GM12878 (cell line): ENCODE measurements around the gene NT5DC3. TPM values are rescaled to one million over a fixed set of nuclear protein-coding genes. Genes with fewer than 3 reads are reported as not detected.

Source experiments
- ATAC-seq: fragments of 200-7000 bp; cut with Tn5 transposase; 3 replicates; pipeline ENCODE4 v1.9.1; 2020; ENCODE audit warnings: mild to moderate bottlenecking, moderate library complexity
- BruUV-seq: library from RNA; stranded (reverse); fragments of 400-500 nt; replicated peaks from 2 replicates; lab custom pipeline; 2021; lab: Mats Ljungman, UMichigan
- CTCF ChIA-PET: fragments of 300-600 bp; sonication (Branson Sonifier 250); formaldehyde crosslinking; extraction: SDS; loops from one replicate; lab custom pipeline; 2021; ENCODE audit warnings: inconsistent platforms; lab: Yijun Ruan, JAX
- POLR2A ChIA-PET: fragments of 350-600 bp; formaldehyde crosslinking; extraction: SDS; loops from one replicate; lab custom pipeline; 2021; ENCODE audit warnings: inconsistent platforms; lab: Charles Lee
- RAD21 ChIA-PET: fragments of 300-600 bp; sonication (Branson Sonifier 250); formaldehyde crosslinking; loops from one replicate; lab custom pipeline; 2023; ENCODE audit warnings: antibody characterized with exemption; ENCODE audit not compliant: unreplicated experiment; lab: Charles Lee
- SMC1A ChIA-PET: fragments of 300-600 bp; sonication (Branson Sonifier 250); formaldehyde crosslinking; loops from one replicate; lab custom pipeline; 2023; ENCODE audit not compliant: unreplicated experiment, uncharacterized antibody; lab: Charles Lee
- DNase-seq: peaks from one replicate; pipeline ENCODE4 v3.0.0-alpha.2; 2011; ENCODE audit warnings: low read depth, low spot score
- FAIRE-seq: peaks from 3 replicates; lab custom pipeline; 2011; peaks lifted over from hg19 to GRCh38; lab: Jason Lieb, UNC
- H2AFZ ChIP-seq: 2 replicates; pipeline ENCODE4 v1.6.0; 2011; ENCODE audit warnings: low read depth, low read length, control low read depth; ENCODE audit not compliant: control insufficient read depth
- H3K27ac ChIP-seq: 2 replicates; pipeline ENCODE4 v1.5.1; 2011; ENCODE audit warnings: control low read depth; ENCODE audit not compliant: control insufficient read depth, insufficient read depth
- H3K27me3 ChIP-seq, 2 experiments: replicated peaks in 1 of 2; 2 replicates each; pipeline versions ENCODE4 v1.6.0 to v1.6.1; 2011; ENCODE audit warnings: low read length in 1 of 2; ENCODE audit not compliant: control insufficient read depth in 2 of 2, insufficient read depth in 2 of 2
- H3K36me3 ChIP-seq, 2 experiments: 2 replicates each; pipeline ENCODE4 v1.5.1; 2011; ENCODE audit warnings: low read length in 1 of 2; ENCODE audit not compliant: control insufficient read depth in 2 of 2, insufficient read depth in 2 of 2
- H3K4me1 ChIP-seq: 2 replicates; pipeline ENCODE4 v1.6.1; 2011; ENCODE audit warnings: mild to moderate bottlenecking, low read length, moderate library complexity, mixed read lengths; ENCODE audit not compliant: control insufficient read depth, insufficient read depth
- H3K4me2 ChIP-seq: 2 replicates; pipeline ENCODE4 v1.6.0; 2011; ENCODE audit warnings: control low read depth; ENCODE audit not compliant: control insufficient read depth, insufficient read depth
- H3K4me3 ChIP-seq: fragments of 200-600 bp; sonication (generic); 2 replicates; pipeline ENCODE4 v1.5.1; 2016
- H3K79me2 ChIP-seq: 2 replicates; pipeline ENCODE4 v1.6.0; 2011; ENCODE audit warnings: low read length; ENCODE audit not compliant: control insufficient read depth, insufficient read depth
- H3K9ac ChIP-seq: 2 replicates; pipeline ENCODE4 v1.8.0; 2011; ENCODE audit warnings: low read length, control low read depth, mixed read lengths; ENCODE audit not compliant: control insufficient read depth, insufficient read depth
- H3K9me3 ChIP-seq: replicated peaks from 3 replicates; pipeline ENCODE4 v1.5.1; 2011; ENCODE audit warnings: mild to moderate bottlenecking, low read length; ENCODE audit not compliant: control insufficient read depth, insufficient read depth
- H4K20me1 ChIP-seq: 2 replicates; pipeline ENCODE4 v1.6.0; 2011; ENCODE audit not compliant: control insufficient read depth, insufficient read depth
- BRCA1 ChIP-seq: IDR thresholded peaks from 2 replicates; pipeline ENCODE4 v1.6.1; 2011; ENCODE audit warnings: low read depth, low read length, improper control_type of control experiment
- CHD1 ChIP-seq: IDR thresholded peaks from 2 replicates; pipeline ENCODE4 v1.6.1; 2012; ENCODE audit warnings: low read depth, low read length, improper control_type of control experiment
- CHD2 ChIP-seq: IDR thresholded peaks from 2 replicates; pipeline ENCODE4 v1.6.1; 2011; ENCODE audit warnings: low read depth, low read length, improper control_type of control experiment, borderline replicate concordance
- JUND ChIP-seq: IDR thresholded peaks from 2 replicates; pipeline ENCODE4 v1.6.1; 2012; ENCODE audit warnings: low read depth, mild to moderate bottlenecking, low read length, improper control_type of control experiment, moderate library complexity
- MEF2A ChIP-seq: IDR thresholded peaks from 2 replicates; pipeline ENCODE4 v1.6.1; 2011; ENCODE audit warnings: low read depth, mild to moderate bottlenecking, low read length, moderate library complexity; ENCODE audit not compliant: insufficient read depth
- MTA2 ChIP-seq: fragments of 450-650 bp; IDR thresholded peaks from 2 replicates; pipeline ENCODE4 v1.6.1; 2016; ENCODE audit warnings: low read depth, mild to moderate bottlenecking, moderate library complexity
- NRF1 ChIP-seq: conservative IDR thresholded peaks from 2 replicates; pipeline ENCODE4 v1.6.1; 2011; ENCODE audit warnings: mild to moderate bottlenecking, low read depth, low read length, improper control_type of control experiment
- RAD21 ChIP-seq: IDR thresholded peaks from 2 replicates; pipeline ENCODE4 v1.6.1; 2011; ENCODE audit warnings: mild to moderate bottlenecking, low read depth, low read length, moderate library complexity; ENCODE audit not compliant: insufficient read depth
- RELA ChIP-seq: fragments of 450-650 bp; IDR thresholded peaks from 2 replicates; pipeline ENCODE4 v1.8.0; 2014; ENCODE audit warnings: borderline replicate concordance; ENCODE audit not compliant: partially characterized antibody
- STAT3 ChIP-seq: IDR thresholded peaks from 2 replicates; pipeline ENCODE4 v1.6.1; 2011; ENCODE audit warnings: low read depth, low read length, improper control_type of control experiment
- ZBED1 ChIP-seq: IDR thresholded peaks from 2 replicates; pipeline ENCODE4 v1.6.1; 2016; ENCODE audit warnings: borderline replicate concordance
- WGBS: methylation state at CpG from one replicate; pipeline ENCODE4 v1.1.6; 2016; ENCODE audit warnings: low lambda C conversion rate; ENCODE audit not compliant: insufficient replicate concordance, insufficient coverage; ENCODE audit errors: missing lambda C conversion rate; 5-methylcytosine and 5-hydroxymethylcytosine counted together
- in situ Hi-C: fragments of 300-500 bp; cut with MboI; formaldehyde crosslinking; loops from 9 replicates; pipeline ENCODE4 v1.14.3; 2018; ENCODE audit warnings: mixed read lengths
- intact Hi-C: fragments of 100-400 bp; cut with micrococcal nuclease; formaldehyde crosslinking; loops from one replicate; pipeline ENCODE4 v1.14.2; 2022; ENCODE audit not compliant: unreplicated experiment
- polyA plus RNA-seq, 11 experiments: library from polyadenylated mRNA; depleted of rRNA in 4 of 11; unstranded in 6 of 11; stranded (reverse) in 5 of 11; fragments of >200 nt; fragmentation: Nextera tagmentation in 4 of 11; fragmentation: Illumina TruSeq in 1 of 11; extraction: Ambion mirVana in 4 of 11; extraction: Trizol in 1 of 11; gene quantifications; 1 replicate in 1 of 11; 2 replicates in 10 of 11; pipeline versions ENCODE4 v1.2.1 to v1.2.3, GENCODE V29; 2011 to 2016; ENCODE audit warnings: inconsistent platforms in 2 of 11, missing spikeins in 2 of 11, low read depth in 1 of 11
- total RNA-seq, 4 experiments: library from RNA; depleted of rRNA in 3 of 4; stranded (reverse); fragments of >200 nt in 3 of 4; fragmentation: Illumina TruSeq in 1 of 4; extraction: Trizol in 1 of 4; gene quantifications; 2 replicates each; pipeline versions ENCODE4 v1.2.1 to v1.2.3, GENCODE V29; 2013 to 2021

Gene NT5DC3
- total and polyA plus RNA-seq, 10 of the 15 experiments (the other 5 are each of a cell fraction or from before 2014, with no cell fraction given) = 2.0 to 12.4 (median 5.9) TPM

DNA sequence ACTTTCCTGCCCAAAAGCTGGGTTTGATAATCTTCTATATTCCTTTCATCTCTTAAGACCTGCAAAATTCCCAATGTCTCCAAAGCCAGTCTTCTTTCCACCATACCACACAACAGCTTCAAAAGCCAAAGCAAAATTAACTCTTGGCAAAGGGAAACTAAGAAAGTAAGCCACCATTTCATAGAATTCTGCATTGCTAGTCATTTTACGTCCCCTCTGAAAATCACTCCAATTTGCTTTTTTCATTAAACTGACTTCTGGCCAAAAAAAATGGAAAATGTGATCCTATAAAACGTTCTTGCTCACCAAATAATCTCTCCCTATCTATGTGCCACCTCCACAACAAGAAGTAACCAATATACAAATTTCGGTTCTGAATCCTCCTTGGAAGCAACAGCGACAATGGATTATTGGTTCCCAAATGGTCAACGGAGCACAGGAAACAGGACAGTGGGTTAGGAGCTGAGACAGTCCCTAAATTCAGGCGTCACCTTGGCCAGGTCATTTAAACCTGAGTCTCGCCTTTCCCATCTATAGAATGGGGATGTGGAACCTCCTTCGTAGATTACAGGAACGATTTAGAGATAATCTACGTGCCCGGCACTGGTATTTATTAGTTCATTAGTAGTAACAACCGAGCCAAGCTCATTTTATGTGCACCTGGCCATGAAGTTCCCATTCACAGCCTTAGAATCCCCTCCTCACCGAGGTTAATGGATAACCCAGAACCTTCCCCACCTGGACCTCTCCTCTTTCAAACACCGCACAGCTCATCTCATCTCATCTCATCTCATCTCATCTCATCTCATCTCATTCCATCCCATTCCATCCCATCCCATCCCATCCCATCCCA lies 1.2 kb downstream of the NT5DC3 start:
- Histone ChIP-seq H3K27ac (no peak overlapping the region), H3K9me3 (no peaks in the 10 kb centered on the region), H3K4me2 (peak overlapping the region; percentile 95), H3K9ac (peak overlapping the region; percentile 69), H3K27me3 (no peaks in the 10 kb centered on the region), H4K20me1 (no peaks in the 10 kb centered on the region), H2AFZ (peak overlapping the region; percentile 30), H3K79me2 (peaks cover 4% of the 10 kb centered on the region; the same call in 1 of the 2 replicates), H3K4me3 (peak overlapping the region; percentile 95), H3K36me3 (no peaks in the 10 kb centered on the region), H3K4me1 (peaks cover 8% of the 10 kb centered on the region)
- POLR2A ChIA-PET = interaction anchor here (0.6 to 2.4 kb wide), 2 partner anchors 18 to 98 kb away, joined by 3 to 7 read pairs; no protein-coding TSS in a partner anchor
- SMC1A ChIA-PET = interaction anchor here (0.5 to 1.2 kb wide), 4 partner anchors 12 to 253 kb away, joined by 3 read pairs; partner anchors contain the start of gene STAB2
- RAD21 ChIA-PET = no interaction called here
- intact Hi-C loops = loop anchor here (10.0 kb wide), 1 partner anchor 265 kb away; no protein-coding TSS in a partner anchor
- FAIRE-seq = peak; percentile 41
- TF ChIP-seq BRCA1 = no peak
- no peak for TF ChIP-seq ZBED1
- TF ChIP-seq NRF1 = no peak
- no peak for TF ChIP-seq STAT3
- no peak for TF ChIP-seq RAD21
- TF ChIP-seq CHD2 = no peak
- TF ChIP-seq MEF2A = no peak
- TF ChIP-seq MTA2 = no peak
- TF ChIP-seq RELA = no peak
- no peak for TF ChIP-seq JUND
- no peak for TF ChIP-seq CHD1
- BruUV-seq = TSS peak; percentile 69
- in situ Hi-C loops = no loop called here
- 54% methylated on average over 14 of the region's 14 CpGs for WGBS
- no peak for ATAC-seq
- no peak for DNase-seq
- CTCF ChIA-PET = interaction anchor here (1.8 to 2.5 kb wide), 2 partner anchors 7 to 269 kb away, joined by 4 to 9 read pairs; no protein-coding TSS in a partner anchor
